ENCODE measurements around the gene CHAF1B. TPM values are rescaled to one million over a fixed set of nuclear protein-coding genes. Genes with fewer than 3 reads are reported as not detected.

The CHAF1B gene
- total and polyA plus RNA-seq, 2 donors (not counting 3 experiments of a cell fraction or from before 2014, with no cell fraction given) = 7.0 to 13.0 TPM

DNA sequence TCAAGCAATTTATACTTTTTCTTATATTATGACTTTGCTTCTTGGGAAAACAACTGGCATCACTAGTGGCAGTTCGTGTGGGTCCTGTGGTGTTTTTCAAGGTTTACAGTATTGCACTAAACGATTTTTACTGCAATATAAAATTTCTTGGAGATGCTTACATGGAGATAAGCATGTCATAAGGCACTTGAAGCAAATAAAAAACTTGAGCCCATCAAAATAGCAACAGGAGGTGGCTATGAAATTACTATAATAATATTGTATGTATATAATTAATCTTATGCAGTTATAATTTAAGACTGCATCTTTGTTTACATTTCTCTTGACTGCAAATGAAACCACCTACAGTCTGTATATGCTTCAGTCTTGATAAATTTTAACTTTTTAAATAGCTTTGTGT is 29.3 kb upstream of the CHAF1B start:
- no peaks in the 10 kb centered on the region for H3K9me1 ChIP-seq (replicated peaks; ENCODE audit: control insufficient read depth, extremely low read depth, insufficient read depth, low read length)
- no peak overlapping the region for H3K4me2 ChIP-seq (ENCODE audit: insufficient read depth, low read length)
- H2AFZ ChIP-seq (ENCODE audit: low read depth, low read length) = no peak overlapping the region
- ChIA-PET CTCF (no interaction called here), POLR2A (no interaction called here)
- no peaks in the 10 kb centered on the region for H4K20me1 ChIP-seq (replicated peaks; ENCODE audit: control insufficient read depth, extremely low read depth, insufficient read depth, low read length)
- no peaks in the 10 kb centered on the region for H3K9me3 ChIP-seq (replicated peaks; ENCODE audit: control insufficient read depth, insufficient read depth, low read length)
- H3K4me1 ChIP-seq (ENCODE audit: control insufficient read depth, extremely low read depth, insufficient read depth, low read length) = no peaks in the 10 kb centered on the region
- no peak overlapping the region for H3K27ac ChIP-seq (ENCODE audit: insufficient read depth, low read depth, low read length)
- dilution Hi-C loops (cut with MboI; ENCODE audit: extremely low pct_ligation_motif_present, low sequenced_read_pairs) = no loop called here
- no TSS peak for BruUV-seq (replicated peaks)
- no peak overlapping the region for H3K4me3 ChIP-seq (replicated peaks in 1 of 3; ENCODE audit: insufficient read depth in 1 of 3, low read depth in 1 of 3, low read length in 3 of 3)
- no peaks in the 10 kb centered on the region for H3K27me3 ChIP-seq (ENCODE audit: control insufficient read depth in 2 of 2, insufficient read depth in 2 of 2, low read length in 2 of 2)
- FAIRE-seq (no peak), DNase-seq (ENCODE audit: low read depth, low spot score) (no peak)
- TF ChIP-seq GATA2 (IDR thresholded peaks at IDR 0.05; ENCODE audit: insufficient read depth, insufficient read length, low read depth, low read length) (no peak), JUN (IDR thresholded peaks at IDR 0.05; ENCODE audit: borderline replicate concordance, insufficient read depth, insufficient read length, low read depth) (no peak), FOS (IDR thresholded peaks at IDR 0.05; ENCODE audit: borderline replicate concordance, insufficient read depth, low read length) (no peak), MYC (IDR thresholded peaks at IDR 0.05; ENCODE audit: low read depth, low read length) (no peak), POLR2AphosphoS5 (IDR thresholded peaks at IDR 0.05; ENCODE audit: insufficient read depth, low read depth, low read length) (no peak), POLR2A (IDR thresholded peaks at IDR 0.05; ENCODE audit: low read depth, low read length) (no peak), EZH2 (IDR thresholded peaks at IDR 0.05; ENCODE audit: borderline replicate concordance, low read depth, low read length, severe bottlenecking) (no peak)
- TF ChIP-seq, protein P1, sequence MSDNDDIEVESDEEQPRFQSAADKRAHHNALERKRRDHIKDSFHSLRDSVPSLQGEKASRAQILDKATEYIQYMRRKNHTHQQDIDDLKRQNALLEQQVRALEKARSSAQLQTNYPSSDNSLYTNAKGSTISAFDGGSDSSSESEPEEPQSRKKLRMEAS (IDR thresholded peaks at IDR 0.05; ENCODE audit: insufficient read depth, insufficient read length) = no peak
- TF ChIP-seq, protein P2, sequence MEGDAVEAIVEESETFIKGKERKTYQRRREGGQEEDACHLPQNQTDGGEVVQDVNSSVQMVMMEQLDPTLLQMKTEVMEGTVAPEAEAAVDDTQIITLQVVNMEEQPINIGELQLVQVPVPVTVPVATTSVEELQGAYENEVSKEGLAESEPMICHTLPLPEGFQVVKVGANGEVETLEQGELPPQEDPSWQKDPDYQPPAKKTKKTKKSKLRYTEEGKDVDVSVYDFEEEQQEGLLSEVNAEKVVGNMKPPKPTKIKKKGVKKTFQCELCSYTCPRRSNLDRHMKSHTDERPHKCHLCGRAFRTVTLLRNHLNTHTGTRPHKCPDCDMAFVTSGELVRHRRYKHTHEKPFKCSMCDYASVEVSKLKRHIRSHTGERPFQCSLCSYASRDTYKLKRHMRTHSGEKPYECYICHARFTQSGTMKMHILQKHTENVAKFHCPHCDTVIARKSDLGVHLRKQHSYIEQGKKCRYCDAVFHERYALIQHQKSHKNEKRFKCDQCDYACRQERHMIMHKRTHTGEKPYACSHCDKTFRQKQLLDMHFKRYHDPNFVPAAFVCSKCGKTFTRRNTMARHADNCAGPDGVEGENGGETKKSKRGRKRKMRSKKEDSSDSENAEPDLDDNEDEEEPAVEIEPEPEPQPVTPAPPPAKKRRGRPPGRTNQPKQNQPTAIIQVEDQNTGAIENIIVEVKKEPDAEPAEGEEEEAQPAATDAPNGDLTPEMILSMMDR (IDR thresholded peaks at IDR 0.05; ENCODE audit: extremely low read depth in 1 of 2, insufficient read depth in 1 of 2, low read depth in 1 of 2, low read length in 2 of 2) = no peak
- H3K79me2 ChIP-seq (ENCODE audit: control insufficient read depth, insufficient read depth, low read length) = no peaks in the 10 kb centered on the region
- H3K36me3 ChIP-seq (ENCODE audit: control insufficient read depth in 2 of 2, extremely low read depth in 1 of 2, insufficient read depth in 2 of 2, low read length in 2 of 2) = peaks cover 17 to 25% of the 10 kb centered on the region in 2 experiments
- H3K9ac ChIP-seq (replicated peaks; ENCODE audit: extremely low read depth, insufficient read depth, low read length) = no peak overlapping the region
- intact Hi-C loops (cut with micrococcal nuclease) = no loop called here
